ENCODE data around the gene MRPS6. TPM values are rescaled to one million over a fixed set of nuclear protein-coding genes. Genes with fewer than 3 reads are reported as not detected.

Gene MRPS6
- total RNA-seq, 2 experiments from 2014 or later, result 114 to 117 TPM

GRCh38 chr21:34185026-34185750 lies 111.8 kb downstream of the MRPS6 start:
- no peak overlapping the region for H3K4me3 Mint-ChIP-seq
- H3K36me3 Mint-ChIP-seq, result peaks cover 5% of the 10 kb centered on the region
- H3K27me3 Mint-ChIP-seq, result no peaks in the 10 kb centered on the region
- no peak for DNase-seq
- H3K27ac Mint-ChIP-seq, result no peak overlapping the region
- ChIA-PET CTCF (no interaction called here), POLR2A (no interaction called here)
- H3K9me3 Mint-ChIP-seq, result peaks cover 2% of the 10 kb centered on the region
- no peaks in the 10 kb centered on the region for H3K4me1 Mint-ChIP-seq (ENCODE audit: low read depth)
- intact Hi-C loops (cut with micrococcal nuclease), result no loop called here

GRCh38 chr21:34186109-34186719 lies 112.8 kb downstream of the MRPS6 start:
- no peak overlapping the region for H3K27ac Mint-ChIP-seq
- POLR2A ChIA-PET, result no interaction called here
- H3K36me3 Mint-ChIP-seq, result peaks cover 5% of the 10 kb centered on the region
- intact Hi-C loops (cut with micrococcal nuclease), result no loop called here
- CTCF ChIA-PET, result interaction anchor here (1.7 kb wide), 1 partner anchor 161 kb away, joined by 4 read pairs; no protein-coding TSS in a partner anchor
- no peaks in the 10 kb centered on the region for H3K27me3 Mint-ChIP-seq
- H3K4me1 Mint-ChIP-seq (ENCODE audit: low read depth), result peaks cover 5% of the 10 kb centered on the region
- no peak for DNase-seq
- H3K4me3 Mint-ChIP-seq, result no peak overlapping the region
- peaks cover 2% of the 10 kb centered on the region for H3K9me3 Mint-ChIP-seq

- POLR2A ChIA-PET, result no interaction called here
- Mint-ChIP-seq H3K36me3 (peaks cover under 1% of the 10 kb centered on the region), H3K9me3 (no peaks in the 10 kb centered on the region), H3K4me3 (no peak overlapping the region), H3K27me3 (no peaks in the 10 kb centered on the region), H3K4me1 (ENCODE audit: low read depth) (peaks cover 10% of the 10 kb centered on the region), H3K27ac (no peak overlapping the region)
- CTCF ChIA-PET, result interaction anchor here (1.7 kb wide), 1 partner anchor 160 kb away, joined by 4 read pairs; no protein-coding TSS in a partner anchor
- DNase-seq, result no peak
- intact Hi-C loops (cut with micrococcal nuclease), result no loop called here
Measured at GRCh38 chr21:34187935-34188334, 114.6 kb downstream of the MRPS6 start.

- Mint-ChIP-seq H3K4me3 (no peak overlapping the region), H3K9me3 (peaks cover 6% of the 10 kb centered on the region), H3K27ac (no peak overlapping the region), H3K4me1 (ENCODE audit: low read depth) (peaks cover 11% of the 10 kb centered on the region), H3K36me3 (peaks cover 2% of the 10 kb centered on the region), H3K27me3 (no peaks in the 10 kb centered on the region)
- intact Hi-C loops (cut with micrococcal nuclease), result no loop called here
- DNase-seq, result no peak
- ChIA-PET POLR2A (no interaction called here), CTCF (no interaction called here)
Measured at GRCh38 chr21:34189506-34189905, 116.1 kb downstream of the MRPS6 start.

- ChIA-PET POLR2A (no interaction called here), CTCF (interaction anchor here (1.0 kb wide), 1 partner anchor 12 kb away, joined by 4 read pairs; no protein-coding TSS in a partner anchor)
- no peak overlapping the region for H3K4me3 Mint-ChIP-seq
- peaks cover 6% of the 10 kb centered on the region for H3K9me3 Mint-ChIP-seq
- no peaks in the 10 kb centered on the region for H3K27me3 Mint-ChIP-seq
- H3K4me1 Mint-ChIP-seq (ENCODE audit: low read depth), result peaks cover 11% of the 10 kb centered on the region
- intact Hi-C loops (cut with micrococcal nuclease), result no loop called here
- H3K36me3 Mint-ChIP-seq, result peaks cover 2% of the 10 kb centered on the region
- DNase-seq, result no peak
- H3K27ac Mint-ChIP-seq, result no peak overlapping the region
Measured at GRCh38 chr21:34190576-34191321, 117.4 kb downstream of the MRPS6 start.

GRCh38 chr21:34191876-34192275 lies 118.5 kb downstream of the MRPS6 start:
- no peak for DNase-seq
- H3K27ac Mint-ChIP-seq, result no peak overlapping the region
- peaks cover 6% of the 10 kb centered on the region for H3K9me3 Mint-ChIP-seq
- ChIA-PET POLR2A (no interaction called here), CTCF (interaction anchor here (1.0 kb wide), 1 partner anchor 10 kb away, joined by 4 read pairs; no protein-coding TSS in a partner anchor)
- peaks cover 2% of the 10 kb centered on the region for H3K36me3 Mint-ChIP-seq
- H3K4me3 Mint-ChIP-seq, result no peak overlapping the region
- peaks cover 11% of the 10 kb centered on the region for H3K4me1 Mint-ChIP-seq (ENCODE audit: low read depth)
- no peaks in the 10 kb centered on the region for H3K27me3 Mint-ChIP-seq
- intact Hi-C loops (cut with micrococcal nuclease), result no loop called here

Other genes with a start within 250 kb of the MRPS6 start
- gene ATP5PO, start 157.8 kb upstream of the MRPS6 start, total RNA-seq, result 100 to 1,000 TPM; 208 to 210 TPM
- 10 to 100 TPM; 25.7 to 27.5 TPM for gene SLC5A3, start within 50 bp of the MRPS6 start, total RNA-seq

All from activated CD4-positive, alpha-beta memory T cell treated with anti-CD3 and anti-CD28 coated beads for 36 hours (primary cell).